MM.1S (cell line): Measurements from ENCODE around the gene DOK3.
A peak's percentile ranks its signal among the peaks of the same experiment; 100 is the strongest.

Experiments used
- DNase-seq: peaks from one replicate; pipeline ENCODE4 v3.0.0-alpha.2; 2015
- H2AFZ ChIP-seq: fragments of 300-600 bp; sonication (generic); 2 replicates; pipeline ENCODE4 v1.6.0; 2016; ENCODE audit warnings: antibody characterized with exemption, low read length
- H3F3A ChIP-seq: fragments of 300-600 bp; sonication (generic); 2 replicates; pipeline ENCODE4 v1.6.1; 2016; ENCODE audit warnings: mild to moderate bottlenecking, antibody characterized with exemption, low read length, moderate library complexity, mixed read lengths; ENCODE audit not compliant: insufficient read depth
- H3K27ac ChIP-seq: fragments of 300-600 bp; sonication (generic); 2 replicates; pipeline ENCODE4 v1.5.1; 2016; ENCODE audit warnings: mild to moderate bottlenecking, low read length
- H3K27me3 ChIP-seq: fragments of 300-600 bp; sonication (generic); replicated peaks from 2 replicates; pipeline ENCODE4 v1.6.0; 2016; ENCODE audit warnings: low read length; ENCODE audit not compliant: insufficient read depth
- H3K36me3 ChIP-seq: fragments of 300-600 bp; sonication (generic); replicated peaks from 2 replicates; pipeline ENCODE4 v1.6.1; 2016; ENCODE audit warnings: mild to moderate bottlenecking, low read length, mixed read lengths; ENCODE audit not compliant: insufficient read depth
- H3K4me1 ChIP-seq: fragments of 300-600 bp; sonication (generic); 2 replicates; pipeline ENCODE4 v1.6.1; 2016; ENCODE audit warnings: low read length, mixed read lengths
- H3K4me2 ChIP-seq: fragments of 300-600 bp; sonication (generic); 2 replicates; pipeline ENCODE4 v1.6.0; 2016; ENCODE audit warnings: low read depth, low read length
- H3K4me3 ChIP-seq: fragments of 300-600 bp; sonication (generic); 2 replicates; pipeline ENCODE4 v1.5.1; 2016; ENCODE audit warnings: low read length, mixed read lengths
- H3K79me2 ChIP-seq: fragments of 300-600 bp; sonication (generic); 2 replicates; pipeline ENCODE4 v1.6.1; 2016; ENCODE audit warnings: mixed run types, low read length, mixed read lengths
- H3K9ac ChIP-seq: fragments of 300-600 bp; sonication (generic); 2 replicates; pipeline ENCODE4 v1.6.1; 2016; ENCODE audit warnings: low read length, mixed read lengths
- H3K9me2 ChIP-seq: fragments of 300-600 bp; sonication (generic); replicated peaks from 2 replicates; pipeline ENCODE4 v1.6.1; 2016; ENCODE audit warnings: mild to moderate bottlenecking, low read length, mixed read lengths; ENCODE audit not compliant: insufficient read depth
- H3K9me3 ChIP-seq: fragments of 300-600 bp; sonication (generic); replicated peaks from 2 replicates; pipeline ENCODE4 v1.6.1; 2016; ENCODE audit warnings: mild to moderate bottlenecking, low read length, mixed read lengths; ENCODE audit not compliant: insufficient read depth
- H4K20me1 ChIP-seq: fragments of 300-600 bp; sonication (generic); 2 replicates; pipeline ENCODE4 v1.6.1; 2016; ENCODE audit warnings: mild to moderate bottlenecking, low read length, moderate library complexity, mixed read lengths; ENCODE audit not compliant: insufficient read depth
- EZH2 ChIP-seq: fragments of 300-600 bp; sonication (generic); optimal IDR thresholded peaks from 2 replicates; pipeline ENCODE3; 2017; ENCODE audit warnings: low read depth, mild to moderate bottlenecking, antibody characterized with exemption, low read length, mixed read lengths
- EZH2phosphoT487 ChIP-seq: fragments of 300-600 bp; sonication (generic); IDR thresholded peaks from 2 replicates; pipeline ENCODE4 v1.6.1; 2018; ENCODE audit warnings: antibody characterized with exemption, low read length
- TF ChIP-seq, protein P1 (sequence below): fragments of 300-600 bp; sonication (generic); IDR thresholded peaks from 2 replicates; pipeline ENCODE4 v1.5.1; 2016; ENCODE audit warnings: antibody characterized with exemption, low read length, mixed read lengths

DOK3 gene

DNA sequence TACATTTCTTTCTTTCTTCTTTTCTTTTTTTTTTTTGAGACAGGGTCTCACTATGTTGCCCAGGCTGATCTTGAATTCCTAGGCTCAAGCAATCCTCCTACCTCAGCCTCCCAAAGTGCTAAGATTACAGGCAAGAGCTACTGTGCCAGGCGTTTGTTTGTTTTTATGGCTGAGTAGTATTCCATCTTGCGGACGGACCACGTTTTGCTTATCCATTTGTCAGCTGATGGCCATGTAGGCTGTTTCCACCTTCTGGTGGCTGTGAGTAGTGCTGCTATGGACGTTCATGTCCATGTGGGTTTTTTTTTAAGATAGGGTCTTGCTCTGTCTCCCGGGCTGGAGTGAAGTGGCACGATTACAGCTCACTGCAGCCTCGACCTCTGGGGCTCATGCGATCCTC, 2.5 kb downstream of the DOK3 start:
- no peak overlapping the region for H2AFZ ChIP-seq
- H3K4me1 ChIP-seq, result peaks cover 26% of the 10 kb centered on the region
- H3K9me2 ChIP-seq, result no peaks in the 10 kb centered on the region
- no peak overlapping the region for H3K4me3 ChIP-seq
- H3K9ac ChIP-seq, result no peak overlapping the region
- H3F3A ChIP-seq, result peaks cover 6% of the 10 kb centered on the region; the same call in 1 of the 2 replicates
- no peak overlapping the region for H3K4me2 ChIP-seq
- no peak for TF ChIP-seq EZH2
- TF ChIP-seq, protein P1, sequence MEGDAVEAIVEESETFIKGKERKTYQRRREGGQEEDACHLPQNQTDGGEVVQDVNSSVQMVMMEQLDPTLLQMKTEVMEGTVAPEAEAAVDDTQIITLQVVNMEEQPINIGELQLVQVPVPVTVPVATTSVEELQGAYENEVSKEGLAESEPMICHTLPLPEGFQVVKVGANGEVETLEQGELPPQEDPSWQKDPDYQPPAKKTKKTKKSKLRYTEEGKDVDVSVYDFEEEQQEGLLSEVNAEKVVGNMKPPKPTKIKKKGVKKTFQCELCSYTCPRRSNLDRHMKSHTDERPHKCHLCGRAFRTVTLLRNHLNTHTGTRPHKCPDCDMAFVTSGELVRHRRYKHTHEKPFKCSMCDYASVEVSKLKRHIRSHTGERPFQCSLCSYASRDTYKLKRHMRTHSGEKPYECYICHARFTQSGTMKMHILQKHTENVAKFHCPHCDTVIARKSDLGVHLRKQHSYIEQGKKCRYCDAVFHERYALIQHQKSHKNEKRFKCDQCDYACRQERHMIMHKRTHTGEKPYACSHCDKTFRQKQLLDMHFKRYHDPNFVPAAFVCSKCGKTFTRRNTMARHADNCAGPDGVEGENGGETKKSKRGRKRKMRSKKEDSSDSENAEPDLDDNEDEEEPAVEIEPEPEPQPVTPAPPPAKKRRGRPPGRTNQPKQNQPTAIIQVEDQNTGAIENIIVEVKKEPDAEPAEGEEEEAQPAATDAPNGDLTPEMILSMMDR, result peak; percentile 27; the same call in 1 of the 2 replicates
- no peaks in the 10 kb centered on the region; the same call in 1 of the 2 replicates for H3K36me3 ChIP-seq
- no peak overlapping the region for H3K27ac ChIP-seq
- no peaks in the 10 kb centered on the region for H3K9me3 ChIP-seq
- no peak for DNase-seq
- no peaks in the 10 kb centered on the region for H3K79me2 ChIP-seq
- no peaks in the 10 kb centered on the region for H3K27me3 ChIP-seq
- no peaks in the 10 kb centered on the region for H4K20me1 ChIP-seq

DNA sequence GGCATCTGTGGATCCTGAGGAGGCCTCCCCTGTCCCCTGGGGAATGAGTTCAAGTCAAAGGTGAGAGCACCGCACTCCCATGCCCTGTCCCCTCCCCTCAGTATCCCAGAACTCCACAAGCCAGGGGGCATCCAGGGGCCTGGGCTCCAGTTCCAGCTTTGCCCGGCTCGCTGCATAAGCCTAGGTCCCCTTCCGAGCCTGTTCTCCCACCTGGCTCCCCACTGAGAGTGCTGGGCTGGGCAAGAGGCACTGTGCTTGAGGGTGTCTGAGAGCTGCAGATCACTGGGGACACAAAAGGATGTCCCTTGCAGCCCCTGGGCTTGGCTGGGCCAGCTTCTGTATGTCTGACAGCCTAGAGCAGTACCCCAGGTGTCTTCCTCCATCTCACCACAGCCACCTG, 4.6 kb downstream of the DOK3 start:
- TF ChIP-seq EZH2phosphoT487 (no peak), EZH2 (no peak)
- TF ChIP-seq, protein P1, result no peak
- Histone ChIP-seq H3K79me2 (no peaks in the 10 kb centered on the region), H3K9me2 (no peaks in the 10 kb centered on the region), H3K36me3 (no peaks in the 10 kb centered on the region), H3K4me1 (peaks cover 33% of the 10 kb centered on the region), H3K9me3 (no peaks in the 10 kb centered on the region), H3K9ac (no peak overlapping the region), H3K27ac (no peak overlapping the region), H3K4me2 (no peak overlapping the region), H2AFZ (no peak overlapping the region), H3K27me3 (no peaks in the 10 kb centered on the region), H4K20me1 (no peaks in the 10 kb centered on the region; the same call in 1 of the 2 replicates), H3F3A (peaks cover 14% of the 10 kb centered on the region), H3K4me3 (no peak overlapping the region)
- DNase-seq, result no peak

DNA sequence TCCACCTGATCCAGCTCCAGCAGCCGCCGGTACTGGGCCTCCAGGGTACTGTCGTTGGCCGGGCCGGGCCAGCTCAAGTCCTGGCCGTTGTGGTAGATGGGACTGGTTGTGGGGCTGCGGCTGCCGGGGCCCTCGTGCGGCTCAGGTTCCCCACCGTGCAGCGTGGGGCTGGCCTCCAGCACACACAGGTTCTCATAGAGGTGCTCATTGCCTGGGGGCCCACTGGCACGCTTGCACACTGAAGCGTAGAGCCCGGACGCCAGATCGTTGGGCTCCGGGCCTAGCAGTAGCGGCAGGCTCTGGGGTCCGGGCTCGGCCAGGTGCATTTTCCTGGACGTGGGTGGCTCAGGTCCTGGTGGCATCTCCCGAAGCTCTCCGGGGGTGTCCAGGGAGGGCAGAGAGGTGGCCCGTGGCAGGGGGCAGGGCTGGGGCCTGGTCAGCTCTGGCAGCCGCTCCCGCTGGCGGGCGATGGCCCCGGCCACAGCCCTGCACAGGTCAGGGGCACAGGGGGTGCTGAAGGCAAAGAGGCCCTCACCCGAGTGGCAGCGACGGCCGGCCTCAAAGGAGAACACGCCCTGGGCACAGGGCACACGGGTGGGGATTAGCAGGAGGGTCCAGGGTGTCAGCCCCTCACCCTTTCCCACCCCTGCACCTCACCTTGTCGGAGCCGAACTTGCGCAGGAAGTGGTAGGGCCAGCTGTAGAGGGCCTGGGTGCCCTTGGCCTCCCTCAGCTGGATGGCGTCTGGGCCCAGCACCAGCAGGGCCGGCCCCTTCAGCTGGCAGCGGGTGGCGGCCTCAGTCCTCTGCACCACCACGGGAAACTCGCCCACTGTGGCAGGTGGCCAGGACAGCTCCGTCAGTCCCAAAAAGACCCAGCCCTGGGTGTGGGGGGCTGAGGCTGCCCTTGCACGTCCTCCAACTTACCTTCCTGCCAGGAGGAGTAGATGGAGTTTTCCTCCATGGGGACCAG, 5.3 kb downstream of the DOK3 start:
- Histone ChIP-seq H3K79me2 (no peaks in the 10 kb centered on the region), H4K20me1 (no peaks in the 10 kb centered on the region; the same call in 1 of the 2 replicates), H3F3A (peaks cover 14% of the 10 kb centered on the region), H3K36me3 (no peaks in the 10 kb centered on the region), H3K4me1 (peaks cover 28% of the 10 kb centered on the region), H3K27me3 (peaks cover 4% of the 10 kb centered on the region; the same call in 1 of the 2 replicates), H3K9me2 (no peaks in the 10 kb centered on the region), H2AFZ (no peak overlapping the region), H3K9ac (no peak overlapping the region), H3K27ac (no peak overlapping the region), H3K9me3 (no peaks in the 10 kb centered on the region), H3K4me3 (no peak overlapping the region), H3K4me2 (no peak overlapping the region)
- no peak for DNase-seq
- TF ChIP-seq, protein P1, result no peak
- TF ChIP-seq EZH2 (no peak), EZH2phosphoT487 (no peak)
